ENCODE results near the gene USP24.

GRCh38 chr1:55222152-55222551 is 7.0 kb upstream of the USP24 start:
- TF ChIP-seq, protein P1, sequence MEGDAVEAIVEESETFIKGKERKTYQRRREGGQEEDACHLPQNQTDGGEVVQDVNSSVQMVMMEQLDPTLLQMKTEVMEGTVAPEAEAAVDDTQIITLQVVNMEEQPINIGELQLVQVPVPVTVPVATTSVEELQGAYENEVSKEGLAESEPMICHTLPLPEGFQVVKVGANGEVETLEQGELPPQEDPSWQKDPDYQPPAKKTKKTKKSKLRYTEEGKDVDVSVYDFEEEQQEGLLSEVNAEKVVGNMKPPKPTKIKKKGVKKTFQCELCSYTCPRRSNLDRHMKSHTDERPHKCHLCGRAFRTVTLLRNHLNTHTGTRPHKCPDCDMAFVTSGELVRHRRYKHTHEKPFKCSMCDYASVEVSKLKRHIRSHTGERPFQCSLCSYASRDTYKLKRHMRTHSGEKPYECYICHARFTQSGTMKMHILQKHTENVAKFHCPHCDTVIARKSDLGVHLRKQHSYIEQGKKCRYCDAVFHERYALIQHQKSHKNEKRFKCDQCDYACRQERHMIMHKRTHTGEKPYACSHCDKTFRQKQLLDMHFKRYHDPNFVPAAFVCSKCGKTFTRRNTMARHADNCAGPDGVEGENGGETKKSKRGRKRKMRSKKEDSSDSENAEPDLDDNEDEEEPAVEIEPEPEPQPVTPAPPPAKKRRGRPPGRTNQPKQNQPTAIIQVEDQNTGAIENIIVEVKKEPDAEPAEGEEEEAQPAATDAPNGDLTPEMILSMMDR (IDR thresholded peaks at IDR 0.05), result no peak
- TF ChIP-seq MEF2A (IDR thresholded peaks at IDR 0.05; ENCODE audit: borderline replicate concordance, low read depth), result no peak
